UCSD-AML1 (cell line): ENCODE results near the gene NRM.
"Not testable (repeated sequence)": the region's sequence is repeated elsewhere in the genome, so short reads cannot be mapped to it uniquely, and the experiment has no call there.

ENCODE experiments used
- DNase-seq: peaks from one replicate; lab custom pipeline; 2025; ENCODE audit not compliant: unreplicated experiment; lab: John Stamatoyannopoulos, UW

The NRM gene

DNA sequence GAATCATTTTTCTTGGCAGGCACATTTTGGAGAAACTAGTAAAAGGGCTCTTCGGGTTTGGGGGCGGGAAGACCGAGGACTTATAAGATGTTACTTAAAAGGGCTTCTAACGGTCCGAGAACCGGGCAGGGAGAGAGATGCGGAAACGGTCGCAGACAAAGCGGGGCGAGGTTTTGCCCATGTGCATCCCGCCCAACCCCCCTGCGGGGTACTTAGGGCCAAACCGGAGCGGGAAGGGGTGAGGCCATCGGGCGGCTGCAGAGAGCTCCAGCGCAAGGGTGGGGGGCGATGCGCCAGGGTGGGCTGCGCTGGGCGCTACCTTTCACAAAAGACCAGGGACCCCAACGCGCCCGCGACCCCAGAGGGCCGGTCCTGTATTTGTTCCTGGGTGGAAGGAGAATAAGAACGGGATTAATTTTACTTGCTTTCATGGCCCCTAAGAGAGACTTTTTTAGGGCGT is 30.0 kb upstream of the NRM start:
- DNase-seq, result peak; percentile 63

DNA sequence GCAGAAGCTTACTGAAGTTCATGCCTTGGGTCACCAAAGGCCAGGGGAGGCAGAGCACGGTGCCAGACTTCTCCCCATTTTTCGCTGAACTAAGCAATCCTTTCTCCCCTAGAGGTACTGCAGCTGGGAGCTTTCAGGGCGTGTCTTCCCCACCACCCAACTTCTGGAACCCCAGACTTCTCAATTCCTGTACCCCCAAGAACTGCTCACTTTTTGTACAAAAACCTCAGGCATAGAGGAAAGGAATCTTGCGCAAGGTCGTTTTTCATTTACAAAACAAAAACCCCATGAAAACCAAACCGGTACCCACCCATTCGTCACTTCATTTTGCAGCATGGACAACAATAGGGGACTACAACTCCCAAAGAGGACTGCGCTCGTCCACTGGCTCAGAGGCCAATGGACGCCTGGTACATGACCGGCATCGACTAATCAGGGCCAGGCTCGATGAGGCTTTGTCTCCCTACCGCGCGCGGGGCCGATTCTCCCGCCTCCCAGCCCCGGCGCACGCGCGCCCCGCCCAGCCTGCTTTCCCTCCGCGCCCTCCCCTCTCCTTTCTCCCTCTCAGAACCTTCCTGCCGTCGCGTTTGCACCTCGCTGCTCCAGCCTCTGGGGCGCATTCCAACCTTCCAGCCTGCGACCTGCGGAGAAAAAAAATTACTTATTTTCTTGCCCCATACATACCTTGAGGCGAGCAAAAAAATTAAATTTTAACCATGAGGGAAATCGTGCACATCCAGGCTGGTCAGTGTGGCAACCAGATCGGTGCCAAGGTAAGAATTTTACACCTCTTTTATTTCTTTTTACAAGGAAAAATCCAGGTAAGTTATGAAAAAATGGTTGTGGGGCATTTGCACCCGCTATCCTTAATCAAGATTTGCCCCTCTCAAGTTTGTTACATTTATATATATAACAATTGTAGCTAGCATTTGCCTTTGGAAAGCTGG is 29.3 kb upstream of the NRM start, which contains the start of gene TUBB:
Gene TUBB (plus strand): TSS at position 562 of the 947 bp plus-strand sequence. CDS start 155 bp downstream, at position 717.
- DNase-seq, result peak; percentile 96

DNA sequence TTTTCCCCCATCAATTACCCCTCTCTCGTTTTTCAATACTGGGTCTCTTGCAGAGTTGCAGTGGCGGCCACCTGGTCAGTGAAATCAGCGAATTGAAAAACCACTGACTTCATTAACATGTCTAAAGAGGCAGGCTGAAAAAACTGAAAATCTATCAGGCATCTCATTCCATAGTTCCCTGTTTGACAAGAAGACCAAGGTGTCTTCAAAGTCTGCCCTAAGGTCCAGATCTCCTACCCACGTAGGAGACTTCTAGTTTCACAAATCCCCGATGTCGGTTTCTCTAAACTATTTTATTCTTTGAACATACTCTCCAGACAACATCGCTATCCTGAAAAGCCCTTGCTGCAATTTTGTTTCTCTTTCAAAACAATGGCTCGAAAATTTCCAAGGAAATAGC is 28.6 kb upstream of the NRM start:
- no peak for DNase-seq

DNA sequence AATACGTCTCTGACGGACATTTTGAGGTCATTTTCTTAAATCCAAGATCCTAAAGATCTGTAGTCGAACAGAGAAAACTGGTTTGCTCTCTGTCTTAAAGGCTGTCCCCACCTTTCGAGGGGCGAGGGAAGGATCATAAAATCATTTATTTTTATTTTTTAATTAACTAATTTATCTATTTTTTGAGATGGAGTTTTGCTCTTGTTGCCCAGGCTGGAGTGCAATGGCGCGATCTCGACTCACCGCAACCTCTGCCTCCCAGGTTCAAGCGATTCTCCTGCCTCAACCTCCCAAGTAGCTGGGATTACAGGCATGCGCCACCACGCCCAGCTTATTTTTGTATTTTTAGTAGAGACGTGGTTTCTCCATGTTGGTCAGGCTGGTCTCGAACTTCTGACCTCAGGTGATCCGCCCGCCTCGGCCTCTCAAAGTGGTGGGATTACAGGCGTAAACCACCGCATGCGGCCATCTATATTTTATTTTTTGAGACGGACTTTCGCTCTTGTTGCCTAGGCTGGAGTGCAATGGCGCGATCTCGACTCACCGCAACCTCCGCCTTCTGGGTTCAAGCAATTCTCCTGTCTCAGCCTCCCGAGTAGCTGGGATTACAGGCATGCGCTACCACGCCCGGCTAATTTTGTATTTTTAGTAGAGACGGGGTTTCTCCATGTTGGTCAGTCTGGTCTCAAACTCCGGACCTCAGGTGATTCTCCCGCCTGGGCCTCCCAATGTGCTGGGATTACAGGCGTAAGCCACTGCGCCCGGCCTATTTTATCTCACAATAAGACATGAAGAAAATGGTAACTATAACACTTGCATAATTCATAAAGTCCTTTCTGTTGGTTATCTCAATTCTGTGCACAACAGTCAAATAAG is 27.3 kb upstream of the NRM start:
- not testable (repeated sequence) for DNase-seq

DNA sequence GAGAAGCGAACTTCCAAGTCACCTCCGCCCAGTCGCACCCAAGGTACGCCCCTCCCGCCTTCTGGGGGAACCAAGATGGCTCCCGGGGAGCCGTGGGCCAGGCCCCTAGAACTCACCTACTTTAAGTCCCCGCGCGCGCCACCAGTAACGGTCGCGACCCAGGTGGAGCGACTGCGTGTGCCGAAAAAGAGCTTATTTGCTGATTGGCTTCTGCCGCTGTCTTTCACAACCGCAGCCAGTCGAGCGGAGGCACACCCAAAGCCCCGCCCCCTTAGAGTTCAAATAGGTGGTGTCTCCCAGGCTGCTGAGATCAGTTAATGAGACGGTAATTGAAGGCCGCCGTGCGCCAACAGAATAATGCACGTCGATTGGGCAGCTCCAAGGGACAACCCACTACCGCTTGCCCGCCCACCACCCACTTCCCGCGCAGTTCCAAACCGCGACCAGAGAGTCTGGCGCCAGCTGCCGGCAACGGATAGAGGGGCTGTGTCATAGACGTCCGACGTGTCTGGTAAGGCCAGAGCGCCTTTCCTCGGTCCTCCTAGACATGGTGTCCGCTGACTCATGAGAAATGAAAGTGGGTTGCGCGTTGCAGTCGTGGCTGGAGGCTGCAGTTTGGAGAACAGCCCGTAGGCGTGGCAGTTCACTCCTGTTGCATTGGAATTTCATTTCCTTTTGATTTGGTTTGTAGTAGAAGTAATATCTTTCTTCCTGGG is 26.5 kb upstream of the NRM start, which contains the start of gene MDC1:
Gene MDC1 (minus strand): TSS at position 153 of the 716 bp plus-strand sequence. CDS start 2,106 bp downstream, outside the sequence.
- peak; percentile 99 for DNase-seq

DNA sequence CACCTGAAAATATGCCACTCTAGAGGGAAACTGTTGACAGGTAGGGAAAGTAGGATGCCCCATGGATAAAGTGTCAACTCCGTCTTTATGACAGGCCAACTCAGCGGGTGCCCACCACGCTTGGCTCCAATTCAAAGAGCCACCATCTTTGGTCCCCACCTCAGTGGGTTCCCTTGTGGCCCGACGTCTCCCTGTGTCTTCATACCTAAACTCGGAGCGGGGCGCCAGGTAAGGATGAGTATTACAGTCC is 26.0 kb upstream of the NRM start:
- no peak for DNase-seq

DNA sequence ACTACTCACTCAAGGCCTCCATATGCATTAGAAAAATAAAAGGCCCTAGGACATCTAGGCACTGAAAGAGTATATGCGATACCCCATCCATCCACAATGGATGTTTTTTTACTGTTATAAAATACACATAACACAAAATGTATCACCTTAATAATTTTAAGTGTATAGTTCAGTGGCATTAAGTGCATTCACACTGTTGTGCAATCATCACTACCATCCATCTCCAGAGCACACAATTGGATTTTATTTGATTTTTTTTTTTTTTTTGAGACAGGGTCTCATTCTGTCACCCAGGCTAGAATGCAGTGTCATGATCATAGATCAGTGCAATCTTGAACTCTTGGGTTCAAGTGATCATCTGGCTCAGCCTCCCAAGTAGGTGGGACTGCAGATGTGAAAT is 23.5 kb upstream of the NRM start:
- no peak for DNase-seq

DNA sequence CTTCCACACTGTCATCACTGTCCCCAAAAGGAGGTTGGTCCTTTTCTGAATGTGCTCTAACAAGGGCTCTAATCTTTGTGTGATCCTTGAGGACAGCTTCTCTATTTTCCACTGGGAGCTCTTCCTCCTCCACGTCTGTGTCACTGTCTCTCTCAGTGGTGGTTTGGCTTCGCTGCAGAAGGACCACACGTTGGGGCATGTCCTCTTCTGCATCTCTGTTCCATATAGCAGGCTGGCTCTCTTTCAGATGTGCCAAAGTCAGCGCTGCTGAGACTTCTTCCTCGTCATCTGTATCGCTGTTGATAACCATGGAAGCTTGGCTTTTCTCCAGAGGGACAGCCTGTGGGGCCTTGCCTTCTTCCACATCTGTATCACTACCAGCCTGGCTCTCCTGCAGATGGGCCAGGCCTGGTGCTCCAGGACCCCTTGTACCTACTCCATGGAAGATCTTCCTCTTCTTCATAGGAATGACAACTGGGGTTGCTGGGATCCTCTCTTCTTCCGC is 21.7 kb upstream of the NRM start:
- no peak for DNase-seq

DNA sequence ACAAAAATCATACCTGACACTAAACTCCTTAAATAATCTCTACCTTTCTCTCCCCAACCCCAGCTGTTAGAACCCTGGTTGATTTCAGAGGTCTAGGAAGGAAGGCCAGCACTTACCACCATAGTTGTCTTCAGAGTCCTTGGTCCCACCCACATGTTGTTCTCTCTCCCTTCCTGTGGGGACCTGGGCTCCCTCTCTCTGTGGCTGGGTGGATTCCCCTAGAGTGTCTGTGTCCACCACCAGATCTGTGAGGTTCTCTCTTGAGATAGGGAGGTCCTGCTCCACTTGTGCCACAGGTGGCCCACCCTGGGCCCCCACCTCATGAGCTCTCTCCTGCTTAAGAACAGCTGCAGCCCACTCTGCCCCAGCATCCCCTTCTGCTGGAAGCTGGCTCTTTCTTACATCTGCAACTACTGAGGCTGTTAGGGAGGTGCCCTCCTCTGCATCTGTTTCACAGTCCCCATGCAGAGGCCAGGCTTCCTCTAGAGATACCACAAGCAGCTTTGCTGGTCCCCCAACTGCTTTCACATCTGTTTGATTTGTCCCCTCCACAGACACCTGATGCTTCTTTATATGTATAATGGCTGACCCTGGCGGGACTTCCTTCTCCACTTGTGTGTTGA is 21.1 kb upstream of the NRM start:
- no peak for DNase-seq

DNA sequence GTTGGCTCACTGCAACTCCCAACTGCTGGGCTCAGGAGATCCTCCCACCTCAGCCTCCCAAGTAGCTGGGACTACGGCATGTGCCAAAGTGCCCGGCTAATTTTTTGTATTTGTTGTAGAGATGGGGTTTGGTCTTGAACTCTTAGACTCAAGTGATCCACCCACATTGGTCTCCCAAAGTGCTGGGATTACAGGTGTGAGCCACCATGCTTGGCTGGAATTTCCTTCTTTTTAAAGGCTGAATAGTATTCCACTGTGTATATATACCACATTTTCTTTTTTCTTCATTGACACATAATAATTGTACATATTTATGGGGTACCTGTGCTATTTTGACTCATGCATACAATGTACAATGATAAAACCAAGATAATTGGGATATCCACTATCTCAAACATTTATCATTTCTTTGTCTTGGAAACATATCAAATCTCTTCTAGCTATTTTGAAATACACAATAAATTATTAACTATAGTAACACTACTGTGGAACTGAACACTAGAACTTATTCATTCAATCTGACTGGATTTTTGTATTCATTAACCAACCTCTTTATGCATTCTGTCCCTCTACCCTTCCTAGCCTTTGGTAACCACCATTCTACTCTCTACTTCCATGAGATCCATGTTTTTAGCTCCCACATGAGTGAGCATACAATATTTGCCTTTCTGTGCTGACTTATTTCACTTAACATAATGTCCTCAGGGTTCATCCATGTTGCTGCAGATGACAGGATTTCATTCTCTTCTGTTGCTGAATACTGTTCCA is 18.5 kb upstream of the NRM start:
- DNase-seq, result no peak

DNA sequence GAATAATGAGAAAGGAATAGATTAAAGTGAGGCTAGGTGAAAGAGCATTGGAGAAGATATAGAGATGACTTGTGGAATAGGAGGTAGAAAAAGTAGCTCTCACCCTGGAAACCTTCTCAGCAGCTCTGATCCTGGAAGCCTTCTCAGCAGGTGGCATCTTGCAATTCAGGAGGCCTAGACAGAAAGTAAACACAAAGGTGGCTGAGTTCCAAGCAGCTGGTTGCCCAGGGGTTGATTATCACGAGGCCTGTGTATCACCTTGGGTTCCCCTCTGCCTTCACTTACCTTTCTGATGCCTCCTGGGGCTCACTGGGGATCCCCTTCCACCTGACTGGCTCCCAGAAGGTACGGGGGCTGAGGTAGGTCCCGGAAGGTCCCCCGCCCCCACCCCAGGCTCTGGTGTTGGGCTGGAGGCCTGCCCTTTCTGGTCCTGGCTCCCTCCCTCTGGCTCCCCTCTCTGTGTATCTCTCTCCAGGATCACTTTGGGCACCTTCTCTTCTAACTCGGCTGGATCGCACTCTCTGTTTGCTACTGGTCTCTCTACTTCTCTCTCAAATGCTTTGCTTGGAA is 16.6 kb upstream of the NRM start:
- DNase-seq, result no peak

DNA sequence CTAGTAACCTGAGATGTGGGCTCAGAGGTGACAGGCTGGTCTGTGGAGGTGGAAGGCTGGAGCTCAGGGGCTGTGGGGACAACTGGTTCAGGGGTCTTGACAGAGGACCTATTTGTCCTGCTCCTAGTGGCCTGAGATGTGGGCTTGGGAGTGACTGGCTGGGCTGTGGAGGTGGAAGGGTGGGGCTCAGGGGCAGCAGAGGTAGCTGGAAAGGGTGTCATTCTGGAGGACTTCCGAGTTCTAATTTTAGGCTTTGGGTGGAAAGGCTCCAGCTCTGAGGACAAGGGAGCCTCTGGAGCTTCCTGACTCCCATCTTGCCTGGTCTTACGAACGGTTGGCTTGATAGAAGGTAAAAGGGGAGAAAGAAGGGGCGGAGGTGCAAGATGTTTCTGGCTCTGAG is 14.8 kb upstream of the NRM start:
- DNase-seq, result no peak

DNA sequence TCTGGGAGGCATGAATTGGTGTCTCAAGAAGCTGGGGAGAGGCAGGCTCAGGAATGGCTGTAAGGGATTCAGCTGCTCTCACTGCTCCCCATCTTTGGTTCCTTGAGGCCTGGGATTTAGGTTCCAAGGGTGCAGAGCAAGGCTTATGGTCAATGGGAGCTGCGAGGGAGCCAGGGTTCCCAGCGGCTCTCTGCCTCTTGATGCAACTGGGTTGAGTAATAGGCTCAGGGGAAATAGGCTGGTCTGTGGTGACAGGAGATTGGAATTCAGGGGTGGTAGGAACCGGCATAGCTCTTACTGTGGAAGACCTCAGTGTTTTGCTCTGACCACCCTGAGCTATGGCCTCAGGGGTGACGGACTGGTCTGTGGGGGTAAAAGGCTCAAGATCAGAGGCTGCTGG is 13.0 kb upstream of the NRM start:
- no peak for DNase-seq

DNA sequence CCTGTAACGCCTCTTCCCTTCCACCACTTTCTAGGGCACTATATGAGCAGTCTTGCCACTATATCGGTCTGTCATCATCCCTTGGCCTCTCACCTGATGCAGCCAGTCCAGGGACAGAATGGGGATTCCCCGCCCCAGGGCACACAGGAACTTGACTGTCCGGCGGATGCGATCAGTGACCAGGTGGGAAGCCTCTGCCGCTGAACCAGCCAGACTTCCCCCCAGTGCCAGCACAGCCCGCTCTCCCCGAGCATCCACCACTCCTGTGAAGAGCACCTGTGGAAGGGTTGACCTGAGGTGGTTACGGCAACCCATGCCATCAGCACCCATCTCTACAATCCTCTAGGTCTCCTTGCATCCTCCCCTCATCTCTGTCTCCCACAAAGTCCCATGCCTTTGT is 12.2 kb upstream of the NRM start:
- DNase-seq, result no peak

DNA sequence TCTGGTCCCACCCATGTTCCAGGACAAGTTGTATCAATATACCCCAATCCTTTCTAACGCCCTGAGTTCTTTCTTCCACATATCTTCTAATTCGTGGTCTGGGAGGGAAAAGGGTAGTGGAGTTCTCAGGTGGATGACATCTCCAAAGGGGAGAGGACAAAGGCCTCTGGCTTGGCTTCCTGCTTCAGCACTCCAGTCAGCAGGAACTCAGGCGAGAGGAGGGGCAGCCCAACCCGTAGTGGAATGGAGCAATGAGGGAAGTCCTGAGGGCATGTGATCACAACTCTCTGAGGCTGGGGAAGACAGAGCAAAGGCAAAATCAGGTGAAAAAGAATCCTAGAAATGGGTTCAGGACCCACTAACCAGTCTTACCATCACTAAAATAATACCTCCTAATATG is 9.6 kb upstream of the NRM start:
- DNase-seq, result no peak

DNA sequence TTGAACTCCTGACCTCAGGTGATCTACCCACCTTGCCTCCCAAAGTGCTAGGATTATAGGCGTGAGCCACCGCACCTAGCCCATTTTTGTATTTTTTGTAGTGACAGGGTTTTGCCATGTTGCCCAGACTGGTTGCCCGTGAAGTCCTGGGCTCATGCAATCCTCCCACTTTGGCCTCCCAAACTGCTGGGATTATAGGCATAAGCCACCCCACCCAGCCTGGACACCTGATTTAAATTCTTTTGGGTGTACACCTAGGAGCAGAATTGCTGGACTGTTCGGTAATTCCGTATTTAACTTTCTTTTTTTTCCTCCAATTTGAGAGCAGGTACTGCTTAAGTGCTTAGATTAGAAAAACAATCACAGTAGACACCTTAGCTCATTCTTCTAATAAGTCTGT is 5.6 kb upstream of the NRM start:
- DNase-seq, result no peak

DNA sequence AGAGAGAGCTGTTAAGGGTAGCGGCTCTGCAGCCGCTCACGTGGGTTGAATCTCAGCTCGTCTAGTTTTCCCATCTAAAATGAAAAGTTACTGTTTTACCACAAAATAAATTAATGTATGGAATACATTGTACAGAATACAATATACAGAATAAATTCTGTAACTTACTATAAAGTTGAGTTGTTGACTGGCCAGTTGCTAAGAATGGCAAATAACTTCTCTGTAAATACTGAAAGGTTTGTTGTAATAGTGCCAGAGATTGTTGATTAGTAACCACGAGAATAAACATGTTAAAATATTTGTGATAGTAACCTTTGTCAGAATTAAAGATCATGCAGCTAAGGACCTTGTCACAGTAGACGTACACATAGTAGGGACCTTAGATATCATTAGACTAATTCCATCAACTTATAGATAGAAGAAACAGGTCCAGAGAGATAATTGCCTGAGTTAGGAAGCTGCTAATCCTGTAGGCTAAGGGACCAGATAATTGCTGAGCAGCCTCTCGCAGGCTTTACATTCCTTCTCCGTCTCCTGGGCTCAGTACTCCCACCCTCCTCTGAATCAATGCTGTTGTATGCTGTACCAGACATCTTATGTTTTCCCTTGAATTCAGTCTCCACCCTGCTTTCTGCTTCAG is 544 bp upstream of the NRM start:
- DNase-seq, result no peak

DNA sequence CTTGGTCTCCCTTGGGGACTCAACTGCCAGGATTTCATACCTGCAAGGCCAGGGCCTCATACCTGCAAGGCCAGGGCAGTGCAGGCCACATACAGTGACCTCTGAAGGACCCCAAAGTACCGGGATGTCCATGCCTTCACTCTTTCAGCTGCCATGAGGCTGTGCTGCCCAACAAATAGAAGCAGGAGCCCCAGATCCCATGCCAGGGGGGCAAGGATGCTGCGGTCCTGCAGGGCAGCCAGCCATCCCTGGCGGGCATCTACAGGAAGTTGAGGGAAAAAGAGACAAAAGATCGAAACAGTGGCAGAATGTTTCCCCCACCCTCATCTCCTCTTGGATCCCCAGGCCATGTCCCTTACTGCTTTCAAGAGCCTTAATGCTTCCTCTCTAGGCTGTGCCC is 799 bp downstream of the NRM start:
- DNase-seq, result no peak
